OCI-LY7 (cell line): ENCODE measurements around the gene WDR17. TPM values are rescaled to one million over a fixed set of nuclear protein-coding genes. Genes with fewer than 3 reads are reported as not detected.

Source experiments
- BruUV-seq: library from RNA; stranded (reverse); fragments of 400-500 nt; replicated peaks from 2 replicates; lab custom pipeline; 2021; lab: Mats Ljungman, UMichigan
- CTCF ChIA-PET: fragments of 300-600 bp; sonication (Branson Sonifier 250); formaldehyde crosslinking; loops from one replicate; lab custom pipeline; 2022; ENCODE audit warnings: antibody characterized with exemption; ENCODE audit not compliant: unreplicated experiment; lab: Charles Lee
- POLR2A ChIA-PET: fragments of 300-600 bp; sonication (Branson Sonifier 250); formaldehyde crosslinking; loops from one replicate; lab custom pipeline; 2022; ENCODE audit warnings: antibody characterized with exemption; lab: Charles Lee
- DNase-seq: peaks from one replicate; pipeline ENCODE4 v3.0.0-alpha.2; 2015; ENCODE audit warnings: low spot score
- H2AFZ ChIP-seq: fragments of 200-600 bp; sonication (generic), shearing (Covaris generic); 2 replicates; pipeline ENCODE4 v1.6.1; 2014; ENCODE audit warnings: mild to moderate bottlenecking, antibody characterized with exemption, low read length, moderate library complexity
- H3K27ac ChIP-seq: fragments of 200-600 bp; sonication (generic); 2 replicates; pipeline ENCODE4 v1.5.1; 2014; ENCODE audit warnings: mixed run types, low read depth, mild to moderate bottlenecking, moderate library complexity, low read length, inconsistent platforms; ENCODE audit not compliant: poor library complexity, severe bottlenecking
- H3K36me3 ChIP-seq: fragments of 200-600 bp; sonication (generic); 2 replicates; pipeline ENCODE4 v1.6.1; 2014; ENCODE audit warnings: mild to moderate bottlenecking, antibody characterized with exemption, low read length, moderate library complexity, mixed read lengths; ENCODE audit not compliant: insufficient read depth
- H3K4me1 ChIP-seq: fragments of 200-600 bp; sonication (generic); 2 replicates; pipeline ENCODE4 v1.5.1; 2014; ENCODE audit warnings: mild to moderate bottlenecking, low read length; ENCODE audit not compliant: insufficient read depth, poor library complexity, severe bottlenecking
- H3K4me2 ChIP-seq: fragments of 200-600 bp; sonication (generic); 2 replicates; pipeline ENCODE4 v1.6.1; 2014; ENCODE audit warnings: mild to moderate bottlenecking, low read length
- H3K4me3 ChIP-seq: fragments of 200-600 bp; sonication (generic); 2 replicates; pipeline ENCODE4 v1.5.1; 2014; ENCODE audit warnings: mild to moderate bottlenecking, low read depth, low read length; ENCODE audit not compliant: poor library complexity, severe bottlenecking
- H3K79me2 ChIP-seq: fragments of 200-600 bp; sonication (generic); 2 replicates; pipeline ENCODE4 v1.6.1; 2016; ENCODE audit warnings: low read depth, mild to moderate bottlenecking, low read length, moderate library complexity, mixed read lengths; ENCODE audit not compliant: insufficient read depth
- H3K9me2 ChIP-seq: fragments of 200-600 bp; sonication (generic); 2 replicates; pipeline ENCODE4 v1.6.1; 2016; ENCODE audit warnings: mild to moderate bottlenecking, low read length, mixed read lengths; ENCODE audit not compliant: insufficient read depth
- H3K9me3 ChIP-seq: fragments of 200-600 bp; sonication (generic); 2 replicates; pipeline ENCODE4 v1.6.1; 2014; ENCODE audit warnings: mild to moderate bottlenecking, mixed run types, low read length, mixed read lengths
- H4K20me1 ChIP-seq: fragments of 200-600 bp; sonication (generic); 2 replicates; pipeline ENCODE4 v1.6.1; 2014; ENCODE audit warnings: mild to moderate bottlenecking, antibody characterized with exemption, low read length, moderate library complexity, mixed read lengths; ENCODE audit not compliant: insufficient read depth
- EZH2phosphoT487 ChIP-seq: fragments of 200-600 bp; sonication (generic); IDR thresholded peaks from 2 replicates; pipeline ENCODE4 v1.6.1; 2018; ENCODE audit warnings: low read depth, borderline replicate concordance, mild to moderate bottlenecking, mixed run types, antibody characterized with exemption, low read length, moderate library complexity, mixed read lengths
- intact Hi-C: fragments of 100-400 bp; cut with micrococcal nuclease; formaldehyde crosslinking; loops from one replicate; pipeline ENCODE4 v1.10.0; 2022; ENCODE audit not compliant: unreplicated experiment
- total RNA-seq, 2 experiments: library from RNA; depleted of rRNA in 1 of 2; stranded (reverse); fragments of >200 nt in 1 of 2; shearing (Covaris generic) in 1 of 2; gene quantifications; 2 replicates each; pipeline ENCODE4 v1.2.3, GENCODE V29; 2014 to 2022
- TF ChIP-seq, protein P1 (sequence below): fragments of 200-600 bp; sonication (generic); conservative IDR thresholded peaks from 2 replicates; pipeline ENCODE4 v1.5.1; 2014; ENCODE audit warnings: mild to moderate bottlenecking, antibody characterized with exemption, low read length, moderate library complexity, mixed read lengths

Gene WDR17
- total RNA-seq, 2 experiments from 2014 or later = 0.63 to 3.8 TPM

DNA sequence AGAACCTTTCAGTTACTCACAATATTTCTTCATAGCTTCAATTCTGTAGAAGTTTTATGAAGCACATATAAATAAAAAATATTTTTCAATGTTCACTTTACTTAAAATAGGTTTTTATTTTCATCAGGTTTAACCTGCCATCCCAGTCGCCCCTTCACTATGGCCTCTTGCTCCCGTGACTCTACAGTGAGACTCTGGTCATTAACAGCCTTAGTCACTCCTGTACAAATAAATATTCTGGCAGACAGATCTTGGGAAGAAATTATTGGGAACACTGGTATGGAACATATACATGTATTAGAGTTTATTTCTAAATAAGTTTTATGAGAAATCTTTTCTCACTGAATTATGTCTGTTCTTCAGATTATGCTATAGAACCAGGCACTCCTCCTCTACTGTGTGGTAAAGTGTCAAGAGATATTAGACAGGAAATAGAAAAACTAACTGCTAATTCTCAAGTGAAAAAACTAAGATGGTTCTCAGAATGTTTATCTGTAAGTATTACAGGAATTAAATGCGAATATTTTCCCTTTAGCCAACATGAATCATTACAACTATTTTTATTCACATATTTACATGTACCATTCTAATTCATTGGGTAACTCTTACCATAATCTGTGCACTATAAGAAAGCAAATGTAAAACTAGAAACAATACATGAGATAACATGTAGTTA lies 84.2 kb downstream of the WDR17 start:
- H3K79me2 ChIP-seq = no peaks in the 10 kb centered on the region
- ChIA-PET POLR2A (interaction anchor here (1.0 kb wide), 1 partner anchor 153 kb away, joined by 3 read pairs; no protein-coding TSS in a partner anchor), CTCF (no interaction called here)
- H3K9me2 ChIP-seq = no peaks in the 10 kb centered on the region
- TF ChIP-seq EZH2phosphoT487 = no peak
- TF ChIP-seq, protein P1, sequence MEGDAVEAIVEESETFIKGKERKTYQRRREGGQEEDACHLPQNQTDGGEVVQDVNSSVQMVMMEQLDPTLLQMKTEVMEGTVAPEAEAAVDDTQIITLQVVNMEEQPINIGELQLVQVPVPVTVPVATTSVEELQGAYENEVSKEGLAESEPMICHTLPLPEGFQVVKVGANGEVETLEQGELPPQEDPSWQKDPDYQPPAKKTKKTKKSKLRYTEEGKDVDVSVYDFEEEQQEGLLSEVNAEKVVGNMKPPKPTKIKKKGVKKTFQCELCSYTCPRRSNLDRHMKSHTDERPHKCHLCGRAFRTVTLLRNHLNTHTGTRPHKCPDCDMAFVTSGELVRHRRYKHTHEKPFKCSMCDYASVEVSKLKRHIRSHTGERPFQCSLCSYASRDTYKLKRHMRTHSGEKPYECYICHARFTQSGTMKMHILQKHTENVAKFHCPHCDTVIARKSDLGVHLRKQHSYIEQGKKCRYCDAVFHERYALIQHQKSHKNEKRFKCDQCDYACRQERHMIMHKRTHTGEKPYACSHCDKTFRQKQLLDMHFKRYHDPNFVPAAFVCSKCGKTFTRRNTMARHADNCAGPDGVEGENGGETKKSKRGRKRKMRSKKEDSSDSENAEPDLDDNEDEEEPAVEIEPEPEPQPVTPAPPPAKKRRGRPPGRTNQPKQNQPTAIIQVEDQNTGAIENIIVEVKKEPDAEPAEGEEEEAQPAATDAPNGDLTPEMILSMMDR = no peak
- BruUV-seq = no TSS peak
- no peak for DNase-seq
- no peaks in the 10 kb centered on the region for H3K36me3 ChIP-seq
- H3K4me1 ChIP-seq = peaks cover 5% of the 10 kb centered on the region
- H3K27ac ChIP-seq = no peak overlapping the region
- H3K4me2 ChIP-seq = no peak overlapping the region
- no peak overlapping the region for H3K4me3 ChIP-seq
- H2AFZ ChIP-seq = no peak overlapping the region
- H3K9me3 ChIP-seq = no peaks in the 10 kb centered on the region
- intact Hi-C loops = loop anchor here (1.0 kb wide), 1 partner anchor 191 kb away; no protein-coding TSS in a partner anchor
- no peaks in the 10 kb centered on the region for H4K20me1 ChIP-seq

GRCh38 chr4:176150356-176150682 lies 84.7 kb downstream of the WDR17 start:
- Histone ChIP-seq H2AFZ (no peak overlapping the region), H3K4me3 (no peak overlapping the region), H3K79me2 (no peaks in the 10 kb centered on the region), H3K9me3 (no peaks in the 10 kb centered on the region), H3K27ac (no peak overlapping the region), H3K9me2 (no peaks in the 10 kb centered on the region), H4K20me1 (no peaks in the 10 kb centered on the region), H3K4me1 (peaks cover 5% of the 10 kb centered on the region), H3K36me3 (no peaks in the 10 kb centered on the region), H3K4me2 (no peak overlapping the region)
- ChIA-PET CTCF (interaction anchor here (0.8 kb wide), 1 partner anchor 21 kb away, joined by 3 read pairs; no protein-coding TSS in a partner anchor), POLR2A (interaction anchor here (1.0 kb wide), 1 partner anchor 152 kb away, joined by 3 read pairs; no protein-coding TSS in a partner anchor)
- DNase-seq = peak; percentile 24
- intact Hi-C loops = loop anchor here (1.0 kb wide), 1 partner anchor 191 kb away; no protein-coding TSS in a partner anchor
- TF ChIP-seq EZH2phosphoT487 = no peak
- TF ChIP-seq, protein P1 = peak; percentile 69
- no TSS peak for BruUV-seq

DNA sequence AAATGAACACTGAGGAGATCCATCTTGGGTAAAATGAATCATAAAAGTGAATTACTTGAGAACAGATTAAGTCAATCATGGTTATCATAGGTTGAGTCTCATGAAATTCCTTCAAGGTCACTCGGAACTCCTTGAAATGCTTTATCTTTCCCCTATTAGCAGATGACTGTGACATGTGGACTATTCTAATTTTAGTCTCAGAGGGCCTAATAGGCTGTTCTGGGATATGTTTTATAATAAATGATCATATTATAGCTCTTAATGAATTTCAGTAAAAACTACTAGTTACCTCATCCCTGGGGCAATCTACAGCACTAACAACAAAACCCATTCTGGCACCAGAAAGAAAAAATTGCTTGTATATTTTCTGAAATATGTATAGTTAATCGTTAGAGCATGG lies 85.1 kb downstream of the WDR17 start:
- intact Hi-C loops = loop anchor here (1.0 kb wide), 1 partner anchor 191 kb away; no protein-coding TSS in a partner anchor
- no peak for TF ChIP-seq EZH2phosphoT487
- TF ChIP-seq, protein P1 = no peak
- no peak overlapping the region for H3K27ac ChIP-seq
- DNase-seq = no peak
- H4K20me1 ChIP-seq = no peaks in the 10 kb centered on the region
- H3K4me1 ChIP-seq = peaks cover 5% of the 10 kb centered on the region
- no peak overlapping the region for H2AFZ ChIP-seq
- no peak overlapping the region for H3K4me2 ChIP-seq
- POLR2A ChIA-PET = interaction anchor here (0.9 to 1.0 kb wide), 2 partner anchors 14 to 152 kb away, joined by 3 read pairs; no protein-coding TSS in a partner anchor
- no peaks in the 10 kb centered on the region for H3K9me2 ChIP-seq
- no peaks in the 10 kb centered on the region for H3K79me2 ChIP-seq
- no TSS peak for BruUV-seq
- CTCF ChIA-PET = interaction anchor here (0.8 kb wide), 1 partner anchor 21 kb away, joined by 3 read pairs; no protein-coding TSS in a partner anchor
- H3K4me3 ChIP-seq = no peak overlapping the region
- H3K9me3 ChIP-seq = no peaks in the 10 kb centered on the region
- H3K36me3 ChIP-seq = no peaks in the 10 kb centered on the region
